ENCODE results near the gene ITGA2.

The ITGA2 gene

DNA sequence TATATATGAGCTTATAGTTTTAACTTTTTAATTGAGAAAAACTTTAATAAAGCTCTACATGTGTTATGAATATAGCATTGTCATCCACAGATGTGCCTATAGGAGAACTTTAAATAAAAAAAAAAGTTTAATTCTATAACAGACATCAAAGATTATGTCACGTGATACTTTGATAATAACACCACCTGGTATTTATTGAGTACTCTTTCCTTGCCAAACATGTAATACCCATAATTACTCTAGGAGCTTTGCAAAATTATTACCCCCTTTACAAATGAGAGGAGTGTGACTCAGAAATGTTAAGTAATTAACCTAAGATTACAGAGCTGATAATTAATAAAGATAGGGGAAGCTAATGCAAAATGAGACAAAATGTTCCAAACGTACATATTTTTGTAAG is 43.0 kb downstream of the ITGA2 start:
- H3K9me3 ChIP-seq (ENCODE audit: control insufficient read depth, insufficient read depth, low read length), result no peaks in the 10 kb centered on the region
- H3K36me3 ChIP-seq (ENCODE audit: control insufficient read depth, insufficient read depth, low read length), result no peaks in the 10 kb centered on the region
- DNase-seq (ENCODE audit: low read depth, low spot score), result no peak
- WGBS (ENCODE audit: insufficient coverage, insufficient read length), result no CpG with 5 or more reads among the region's 2 CpGs
- no peaks in the 10 kb centered on the region for H3K27me3 ChIP-seq (ENCODE audit: control insufficient read depth, insufficient read depth, low read length)
- H3K27ac ChIP-seq (ENCODE audit: low read length), result no peak overlapping the region
- no peaks in the 10 kb centered on the region; the same call in 1 of the 2 replicates for H3K4me1 ChIP-seq (ENCODE audit: control insufficient read depth, insufficient read depth, low read length)
- H3K4me3 ChIP-seq (ENCODE audit: low read length), result no peak overlapping the region

DNA sequence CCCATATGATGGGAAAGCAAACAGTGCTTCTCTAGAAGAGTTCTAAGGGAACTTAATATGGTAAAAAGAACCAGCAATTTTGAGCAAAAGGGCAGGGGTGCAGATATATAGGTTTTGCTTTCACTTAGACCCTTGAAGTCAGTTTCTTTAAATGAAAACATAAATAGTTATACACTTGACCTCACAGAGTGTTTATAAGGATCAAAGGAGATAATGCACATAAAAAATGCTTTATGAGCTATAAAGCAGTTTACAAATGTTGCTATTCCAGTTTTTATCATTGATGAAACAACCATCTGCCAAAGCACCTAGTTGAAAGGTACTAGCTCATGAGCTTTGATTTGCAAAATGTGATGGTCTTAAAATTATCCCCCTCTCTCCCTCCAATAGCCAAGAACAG is 45.7 kb downstream of the ITGA2 start:
- Histone ChIP-seq H3K9me3 (ENCODE audit: control insufficient read depth, insufficient read depth, low read length) (no peaks in the 10 kb centered on the region), H3K4me1 (ENCODE audit: control insufficient read depth, insufficient read depth, low read length) (no peaks in the 10 kb centered on the region), H3K36me3 (ENCODE audit: control insufficient read depth, insufficient read depth, low read length) (no peaks in the 10 kb centered on the region), H3K4me3 (ENCODE audit: low read length) (no peak overlapping the region), H3K27me3 (ENCODE audit: control insufficient read depth, insufficient read depth, low read length) (no peaks in the 10 kb centered on the region), H3K27ac (ENCODE audit: low read length) (no peak overlapping the region)
- no peak for DNase-seq (ENCODE audit: low read depth, low spot score)

DNA sequence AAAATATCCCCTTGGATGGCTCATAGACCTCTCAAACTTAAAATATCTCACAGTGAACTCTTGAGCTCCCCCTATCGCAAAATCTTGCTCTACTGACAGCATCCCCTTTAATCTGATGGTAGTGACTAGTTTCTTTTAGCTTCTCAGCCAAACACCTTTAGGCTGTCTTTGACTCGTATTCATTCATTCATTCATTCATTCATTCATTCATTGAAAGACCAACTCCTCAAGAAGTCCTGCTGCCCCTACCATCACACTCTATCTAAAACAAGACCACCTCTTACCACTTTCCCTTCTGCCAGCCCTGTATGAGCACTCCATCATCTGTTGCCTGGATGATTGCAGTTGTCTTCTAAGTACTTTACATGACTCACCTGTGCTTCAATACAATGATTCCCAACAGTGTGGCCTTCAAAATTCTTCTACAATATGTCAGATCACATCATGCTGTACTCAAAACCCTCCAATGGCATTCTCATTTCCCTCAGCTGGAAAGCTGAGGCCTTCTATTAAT is 46.8 kb downstream of the ITGA2 start:
- no CpG with 5 or more reads among the region's 2 CpGs for WGBS (ENCODE audit: insufficient coverage, insufficient read length)
- Histone ChIP-seq H3K4me1 (ENCODE audit: control insufficient read depth, insufficient read depth, low read length) (no peaks in the 10 kb centered on the region), H3K4me3 (ENCODE audit: low read length) (no peak overlapping the region), H3K36me3 (ENCODE audit: control insufficient read depth, insufficient read depth, low read length) (no peaks in the 10 kb centered on the region), H3K9me3 (ENCODE audit: control insufficient read depth, insufficient read depth, low read length) (no peaks in the 10 kb centered on the region), H3K27me3 (ENCODE audit: control insufficient read depth, insufficient read depth, low read length) (no peaks in the 10 kb centered on the region), H3K27ac (ENCODE audit: low read length) (no peak overlapping the region)
- no peak for DNase-seq (ENCODE audit: low read depth, low spot score)

DNA sequence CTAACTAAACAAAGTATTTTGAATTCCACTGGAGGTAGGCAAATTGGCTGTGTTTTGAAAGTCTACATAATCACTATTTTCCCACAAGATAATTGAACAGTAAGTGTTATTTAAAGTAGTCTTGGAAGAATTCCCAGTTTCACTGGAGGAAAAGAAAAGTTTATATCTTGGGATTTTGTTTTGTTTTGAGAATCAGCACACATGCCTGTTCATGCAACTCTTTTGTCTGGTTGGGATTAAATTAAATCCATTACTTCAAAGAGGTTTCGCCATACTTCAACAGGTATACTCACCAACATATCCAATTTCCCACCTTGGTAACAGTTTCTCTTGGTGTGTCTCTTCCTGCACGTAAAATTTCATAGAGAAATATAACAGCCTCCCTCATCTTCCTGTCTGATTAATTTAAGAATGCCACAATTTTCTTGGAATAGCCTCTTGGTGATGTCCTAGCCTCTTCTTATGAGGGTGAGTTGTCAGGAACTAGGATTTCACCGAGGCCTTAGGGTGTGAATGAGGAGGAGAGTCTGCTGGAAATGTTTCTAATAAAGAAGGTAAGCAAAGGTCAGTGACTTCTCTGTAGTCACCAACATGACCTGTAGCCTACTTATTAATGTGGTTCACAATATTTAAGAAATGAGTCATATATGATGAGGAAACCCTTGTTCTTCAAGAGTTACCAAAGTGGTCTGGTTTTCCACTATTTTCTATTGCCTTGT is 48.1 kb downstream of the ITGA2 start:
- WGBS (ENCODE audit: insufficient coverage, insufficient read length), result no CpG with 5 or more reads among the region's 3 CpGs
- Histone ChIP-seq H3K27me3 (ENCODE audit: control insufficient read depth, insufficient read depth, low read length) (no peaks in the 10 kb centered on the region), H3K9me3 (ENCODE audit: control insufficient read depth, insufficient read depth, low read length) (no peaks in the 10 kb centered on the region), H3K36me3 (ENCODE audit: control insufficient read depth, insufficient read depth, low read length) (no peaks in the 10 kb centered on the region), H3K4me3 (ENCODE audit: low read length) (no peak overlapping the region), H3K4me1 (ENCODE audit: control insufficient read depth, insufficient read depth, low read length) (no peaks in the 10 kb centered on the region), H3K27ac (ENCODE audit: low read length) (no peak overlapping the region)
- DNase-seq (ENCODE audit: low read depth, low spot score), result no peak

DNA sequence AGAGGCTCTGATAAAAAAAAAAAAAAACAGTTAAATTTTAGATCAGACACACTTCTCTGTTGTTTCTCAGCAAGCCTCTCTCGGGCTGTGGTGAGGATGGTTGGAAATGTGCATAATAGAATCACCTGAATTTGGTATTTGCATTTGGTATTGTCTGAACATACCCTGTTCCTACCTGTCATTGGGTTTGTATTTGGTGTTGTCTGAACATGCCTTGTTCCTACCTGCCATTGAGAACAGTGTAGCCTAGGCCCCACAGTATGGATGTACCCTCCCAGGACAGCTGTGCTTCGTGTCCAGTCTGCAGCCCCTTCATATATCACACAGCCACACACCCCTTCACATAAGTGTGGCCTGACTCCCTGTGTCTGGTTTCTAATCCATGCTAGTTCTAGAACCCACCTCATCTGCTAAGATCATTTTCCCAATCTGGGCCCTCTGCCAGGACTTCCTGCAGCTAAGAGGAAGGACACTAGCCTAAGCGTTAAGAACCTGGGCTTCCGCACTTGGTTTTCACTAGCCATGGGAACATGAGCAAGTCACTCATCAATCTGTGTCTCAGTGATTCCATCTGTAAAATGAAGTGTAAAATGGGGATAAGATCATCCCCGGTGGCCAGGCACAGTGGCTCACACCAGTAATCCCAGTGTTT is 49.2 kb downstream of the ITGA2 start:
- DNase-seq (ENCODE audit: low read depth, low spot score), result no peak
- Histone ChIP-seq H3K4me1 (ENCODE audit: control insufficient read depth, insufficient read depth, low read length) (no peaks in the 10 kb centered on the region), H3K4me3 (ENCODE audit: low read length) (no peak overlapping the region), H3K27ac (ENCODE audit: low read length) (no peak overlapping the region), H3K36me3 (ENCODE audit: control insufficient read depth, insufficient read depth, low read length) (no peaks in the 10 kb centered on the region), H3K9me3 (ENCODE audit: control insufficient read depth, insufficient read depth, low read length) (no peaks in the 10 kb centered on the region), H3K27me3 (ENCODE audit: control insufficient read depth, insufficient read depth, low read length) (no peaks in the 10 kb centered on the region)
- no CpG with 5 or more reads among the region's 5 CpGs for WGBS (ENCODE audit: insufficient coverage, insufficient read length)

DNA sequence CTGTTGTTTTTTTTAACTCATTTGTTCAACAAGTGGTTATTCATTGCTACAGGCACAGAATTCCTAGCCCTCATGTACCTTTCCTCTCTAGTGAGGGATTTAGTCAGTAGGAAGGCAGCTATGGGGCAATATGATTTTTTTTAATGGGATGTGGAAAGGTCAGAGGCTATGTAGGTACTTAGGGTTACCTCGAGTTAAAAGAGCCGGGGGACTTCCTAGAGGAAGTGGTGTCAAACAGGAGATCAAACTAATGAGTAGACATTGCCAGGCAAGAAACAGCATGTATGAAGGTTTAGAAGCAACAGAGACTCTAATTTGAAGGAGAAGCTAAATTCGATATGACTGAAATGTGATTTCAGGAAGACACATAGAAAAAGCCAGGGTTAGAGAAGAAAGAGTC is 50.7 kb downstream of the ITGA2 start:
- Histone ChIP-seq H3K4me1 (ENCODE audit: control insufficient read depth, insufficient read depth, low read length) (no peaks in the 10 kb centered on the region), H3K27ac (ENCODE audit: low read length) (no peak overlapping the region), H3K4me3 (ENCODE audit: low read length) (no peak overlapping the region), H3K9me3 (ENCODE audit: control insufficient read depth, insufficient read depth, low read length) (no peaks in the 10 kb centered on the region), H3K36me3 (ENCODE audit: control insufficient read depth, insufficient read depth, low read length) (no peaks in the 10 kb centered on the region), H3K27me3 (ENCODE audit: control insufficient read depth, insufficient read depth, low read length) (no peaks in the 10 kb centered on the region)
- WGBS (ENCODE audit: insufficient coverage, insufficient read length), result no CpG with 5 or more reads among the region's 3 CpGs
- no peak for DNase-seq (ENCODE audit: low read depth, low spot score)

DNA sequence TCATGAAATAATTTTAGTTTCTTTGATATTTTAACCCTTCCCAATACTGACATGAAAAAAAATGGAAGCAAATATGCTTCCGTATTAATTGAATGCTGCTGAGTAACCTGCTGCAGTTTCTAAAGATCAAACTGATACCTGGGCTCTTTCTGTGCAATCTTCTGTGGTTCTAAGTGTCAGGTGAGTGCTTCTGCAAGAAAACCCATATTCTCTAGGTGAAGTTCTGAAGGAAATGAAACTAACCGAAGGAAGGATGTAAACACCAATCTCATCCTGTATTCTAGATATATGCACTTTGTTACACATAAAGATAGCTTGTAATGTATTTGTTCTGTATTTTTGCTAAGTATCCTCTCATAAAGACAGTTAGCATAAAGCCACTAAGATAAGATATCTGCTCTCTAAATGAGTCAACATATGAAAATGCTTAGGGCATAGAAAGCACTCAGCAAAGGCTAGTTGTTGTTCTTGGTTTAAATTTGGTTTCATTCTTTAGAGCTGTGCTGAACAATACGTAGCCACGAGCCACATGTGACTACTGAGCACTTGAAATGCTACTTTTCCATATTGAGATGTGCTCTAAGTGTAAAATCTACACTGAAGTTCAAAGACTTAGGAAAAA is 52.0 kb downstream of the ITGA2 start:
- Histone ChIP-seq H3K27ac (ENCODE audit: low read length) (no peak overlapping the region), H3K4me3 (ENCODE audit: low read length) (no peak overlapping the region), H3K9me3 (ENCODE audit: control insufficient read depth, insufficient read depth, low read length) (no peaks in the 10 kb centered on the region), H3K36me3 (ENCODE audit: control insufficient read depth, insufficient read depth, low read length) (no peaks in the 10 kb centered on the region), H3K4me1 (ENCODE audit: control insufficient read depth, insufficient read depth, low read length) (no peaks in the 10 kb centered on the region), H3K27me3 (ENCODE audit: control insufficient read depth, insufficient read depth, low read length) (no peaks in the 10 kb centered on the region)
- WGBS (ENCODE audit: insufficient coverage, insufficient read length), result no CpG with 5 or more reads among the region's 4 CpGs
- DNase-seq (ENCODE audit: low read depth, low spot score), result no peak

DNA sequence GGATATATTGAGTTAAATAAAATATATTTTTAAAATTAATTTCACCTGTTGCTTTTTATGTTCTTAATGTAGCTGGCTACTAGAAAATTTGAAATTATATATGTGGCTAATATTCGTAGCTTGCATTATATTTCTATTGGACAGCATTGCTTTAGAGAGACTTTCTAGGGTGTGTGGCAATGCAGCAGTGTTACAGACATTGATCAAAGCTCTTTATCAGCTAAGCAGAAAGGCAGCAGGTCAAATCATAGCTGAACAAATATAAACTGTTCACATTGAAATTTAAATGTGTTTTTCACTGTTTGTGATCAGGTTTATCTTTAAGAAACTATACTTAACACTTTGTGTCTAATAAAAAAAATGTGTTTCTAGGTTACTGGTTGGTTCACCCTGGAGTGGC is 52.6 kb downstream of the ITGA2 start:
- no peaks in the 10 kb centered on the region for H3K9me3 ChIP-seq (ENCODE audit: control insufficient read depth, insufficient read depth, low read length)
- no peak overlapping the region for H3K4me3 ChIP-seq (ENCODE audit: low read length)
- no peaks in the 10 kb centered on the region for H3K36me3 ChIP-seq (ENCODE audit: control insufficient read depth, insufficient read depth, low read length)
- WGBS (ENCODE audit: insufficient coverage, insufficient read length), result no CpG with 5 or more reads among the region's 1 CpG
- H3K27ac ChIP-seq (ENCODE audit: low read length), result no peak overlapping the region
- no peak for DNase-seq (ENCODE audit: low read depth, low spot score)
- no peaks in the 10 kb centered on the region for H3K4me1 ChIP-seq (ENCODE audit: control insufficient read depth, insufficient read depth, low read length)
- H3K27me3 ChIP-seq (ENCODE audit: control insufficient read depth, insufficient read depth, low read length), result no peaks in the 10 kb centered on the region

DNA sequence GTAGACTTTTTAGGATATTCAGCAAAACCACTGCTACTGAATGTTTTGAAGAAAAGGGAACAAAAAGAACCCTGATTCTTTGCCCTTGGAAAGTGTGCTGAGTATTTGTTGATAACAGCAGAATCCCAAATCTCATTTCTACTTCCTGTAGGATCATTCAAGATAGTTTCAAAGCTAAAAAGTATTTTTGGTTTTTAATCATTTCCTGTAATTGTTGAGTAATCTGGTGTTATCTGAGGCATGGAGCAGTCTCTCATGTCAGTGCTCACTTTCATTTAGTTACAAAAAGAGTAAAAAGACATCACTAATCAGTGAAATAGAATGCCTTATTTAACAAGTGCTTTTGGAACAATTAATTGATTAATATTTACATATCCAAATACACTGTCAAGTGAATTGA is 56.1 kb downstream of the ITGA2 start:
- H3K27ac ChIP-seq (ENCODE audit: low read length), result no peak overlapping the region
- no peaks in the 10 kb centered on the region for H3K36me3 ChIP-seq (ENCODE audit: control insufficient read depth, insufficient read depth, low read length)

DNA sequence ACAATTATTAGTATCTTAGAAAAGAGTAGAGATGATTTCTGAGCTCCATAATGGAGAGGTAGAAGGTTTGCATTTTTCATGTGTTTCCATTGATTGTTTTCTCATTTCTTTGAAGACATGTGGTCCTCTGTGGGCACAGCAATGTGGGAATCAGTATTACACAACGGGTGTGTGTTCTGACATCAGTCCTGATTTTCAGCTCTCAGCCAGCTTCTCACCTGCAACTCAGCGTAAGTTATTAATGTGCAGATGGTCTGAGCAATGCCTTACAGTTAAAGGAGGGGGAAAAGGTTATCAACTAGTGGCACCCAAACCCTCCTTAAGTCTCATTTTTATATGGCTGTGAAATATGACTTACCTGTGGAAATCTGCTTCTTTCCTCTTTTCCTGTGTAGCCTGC is 59.1 kb downstream of the ITGA2 start:
- no peak overlapping the region for H3K27ac ChIP-seq (ENCODE audit: low read length)
- no peaks in the 10 kb centered on the region for H3K27me3 ChIP-seq (ENCODE audit: control insufficient read depth, insufficient read depth, low read length)
- no peak for DNase-seq (ENCODE audit: low read depth, low spot score)
- H3K9me3 ChIP-seq (ENCODE audit: control insufficient read depth, insufficient read depth, low read length), result no peaks in the 10 kb centered on the region
- no CpG with 5 or more reads among the region's 2 CpGs for WGBS (ENCODE audit: insufficient coverage, insufficient read length)
- no peaks in the 10 kb centered on the region for H3K4me1 ChIP-seq (ENCODE audit: control insufficient read depth, insufficient read depth, low read length)
- no peaks in the 10 kb centered on the region for H3K36me3 ChIP-seq (ENCODE audit: control insufficient read depth, insufficient read depth, low read length)
- no peak overlapping the region for H3K4me3 ChIP-seq (ENCODE audit: low read length)

More for the DNA sequence above, 56.1 kb downstream of the ITGA2 start:
- no peak overlapping the region for H3K4me3 ChIP-seq (ENCODE audit: low read length)
- no peaks in the 10 kb centered on the region for H3K9me3 ChIP-seq (ENCODE audit: control insufficient read depth, insufficient read depth, low read length)
- no peaks in the 10 kb centered on the region for H3K4me1 ChIP-seq (ENCODE audit: control insufficient read depth, insufficient read depth, low read length)
- DNase-seq (ENCODE audit: low read depth, low spot score), result no peak
- no peaks in the 10 kb centered on the region for H3K27me3 ChIP-seq (ENCODE audit: control insufficient read depth, insufficient read depth, low read length)
